ENCODE data around the gene LGR4. TPM values are rescaled to one million over a fixed set of nuclear protein-coding genes. Genes with fewer than 3 reads are reported as not detected.
"Not testable (repeated sequence)": the region's sequence is repeated elsewhere in the genome, so short reads cannot be mapped to it uniquely, and the experiment has no call there.

The LGR4 gene
- total and polyA plus RNA-seq, 10 of the 15 experiments (the other 5 are each of a cell fraction or from before 2014, with no cell fraction given), result under 0.01 to 0.64 (median 0.04) TPM; not detected in 5

DNA sequence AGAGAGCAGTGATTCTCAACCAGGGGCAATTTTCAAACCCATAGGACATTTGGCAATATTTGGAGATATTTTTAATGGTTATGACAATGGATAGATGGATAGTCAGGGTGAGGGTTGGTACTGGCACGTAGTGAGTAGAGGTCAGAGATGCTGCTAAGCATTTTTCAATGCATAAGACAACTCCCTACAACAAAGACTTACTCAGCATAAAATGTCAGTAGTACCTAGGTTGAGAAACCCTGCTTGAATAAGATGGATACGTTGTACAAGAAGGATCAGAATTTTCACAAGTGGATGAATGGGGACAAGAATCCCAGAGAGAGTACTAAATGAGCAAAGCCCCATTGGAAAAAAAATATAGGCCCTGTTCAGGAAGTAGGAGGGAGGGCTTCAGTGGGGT is 45.9 kb upstream of the LGR4 start:
- DNase-seq (ENCODE audit: low read depth, low spot score) (no peak), ATAC-seq (no peak), FAIRE-seq (no peak)
- in situ Hi-C loops (cut with MboI) (no loop called here), intact Hi-C loops (cut with micrococcal nuclease; ENCODE audit: unreplicated experiment) (no loop called here)
- SMC1A ChIA-PET (ENCODE audit: uncharacterized antibody, unreplicated experiment), result no interaction called here
- TF ChIP-seq TBL1XR1 (IDR thresholded peaks at IDR 0.05; ENCODE audit: low read depth, low read length), result no peak
- TF ChIP-seq PAX5 (IDR thresholded peaks at IDR 0.05; ENCODE audit: borderline replicate concordance, low read depth, low read length), result no peak
- TF ChIP-seq TCF12 (IDR thresholded peaks at IDR 0.05; ENCODE audit: low read depth, low read length), result no peak
- no peak for TF ChIP-seq IKZF1 (conservative IDR thresholded peaks at IDR 0.05)
- TF ChIP-seq CBX5 (IDR thresholded peaks at IDR 0.05; ENCODE audit: low read depth), result no peak
- no peak for TF ChIP-seq RELA (IDR thresholded peaks at IDR 0.05; ENCODE audit: borderline replicate concordance, partially characterized antibody)
- no peak for TF ChIP-seq SRF (IDR thresholded peaks at IDR 0.05; ENCODE audit: low read depth in 2 of 2, low read length in 2 of 2)
- no peak for TF ChIP-seq TAF1 (IDR thresholded peaks at IDR 0.05; ENCODE audit: borderline replicate concordance, low read depth, low read length)
- no peak for TF ChIP-seq ZNF274 (IDR thresholded peaks at IDR 0.05; ENCODE audit: insufficient read depth, insufficient read length)
- TF ChIP-seq, protein P1, sequence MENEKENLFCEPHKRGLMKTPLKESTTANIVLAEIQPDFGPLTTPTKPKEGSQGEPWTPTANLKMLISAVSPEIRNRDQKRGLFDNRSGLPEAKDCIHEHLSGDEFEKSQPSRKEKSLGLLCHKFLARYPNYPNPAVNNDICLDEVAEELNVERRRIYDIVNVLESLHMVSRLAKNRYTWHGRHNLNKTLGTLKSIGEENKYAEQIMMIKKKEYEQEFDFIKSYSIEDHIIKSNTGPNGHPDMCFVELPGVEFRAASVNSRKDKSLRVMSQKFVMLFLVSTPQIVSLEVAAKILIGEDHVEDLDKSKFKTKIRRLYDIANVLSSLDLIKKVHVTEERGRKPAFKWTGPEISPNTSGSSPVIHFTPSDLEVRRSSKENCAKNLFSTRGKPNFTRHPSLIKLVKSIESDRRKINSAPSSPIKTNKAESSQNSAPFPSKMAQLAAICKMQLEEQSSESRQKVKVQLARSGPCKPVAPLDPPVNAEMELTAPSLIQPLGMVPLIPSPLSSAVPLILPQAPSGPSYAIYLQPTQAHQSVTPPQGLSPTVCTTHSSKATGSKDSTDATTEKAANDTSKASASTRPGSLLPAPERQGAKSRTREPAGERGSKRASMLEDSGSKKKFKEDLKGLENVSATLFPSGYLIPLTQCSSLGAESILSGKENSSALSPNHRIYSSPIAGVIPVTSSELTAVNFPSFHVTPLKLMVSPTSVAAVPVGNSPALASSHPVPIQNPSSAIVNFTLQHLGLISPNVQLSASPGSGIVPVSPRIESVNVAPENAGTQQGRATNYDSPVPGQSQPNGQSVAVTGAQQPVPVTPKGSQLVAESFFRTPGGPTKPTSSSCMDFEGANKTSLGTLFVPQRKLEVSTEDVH (IDR thresholded peaks at IDR 0.05; ENCODE audit: low read depth, partially characterized antibody), result no peak
- TF ChIP-seq ATF3 (IDR thresholded peaks at IDR 0.05; ENCODE audit: borderline replicate concordance, extremely low read depth, low read depth, low read length), result no peak
- no peak for TF ChIP-seq SIX5 (IDR thresholded peaks at IDR 0.05; ENCODE audit: low read depth, low read length, severe bottlenecking)
- no peak for TF ChIP-seq NFYA (IDR thresholded peaks at IDR 0.05; ENCODE audit: borderline replicate concordance, low read depth, low read length)
- RAD21 ChIA-PET (ENCODE audit: unreplicated experiment), result interaction anchor here (0.9 kb wide), 1 partner anchor 15 kb away, joined by 3 read pairs; no protein-coding TSS in a partner anchor
- Histone ChIP-seq H3K9ac (ENCODE audit: control insufficient read depth, insufficient read depth, low read length) (no peak overlapping the region), H4K20me1 (ENCODE audit: control insufficient read depth, insufficient read depth) (no peaks in the 10 kb centered on the region), H3K36me3 (ENCODE audit: control insufficient read depth in 2 of 2, insufficient read depth in 2 of 2, low read length in 1 of 2) (no peaks in the 10 kb centered on the region), H3K4me1 (ENCODE audit: control insufficient read depth, insufficient read depth, low read length) (no peaks in the 10 kb centered on the region), H3K27ac (ENCODE audit: control insufficient read depth, insufficient read depth) (no peak overlapping the region), H3K9me3 (replicated peaks; ENCODE audit: control insufficient read depth, insufficient read depth, low read length) (no peaks in the 10 kb centered on the region), H3K4me3 (no peak overlapping the region), H3K79me2 (ENCODE audit: control insufficient read depth, insufficient read depth, low read length) (no peaks in the 10 kb centered on the region), H3K27me3 (replicated peaks in 1 of 2; ENCODE audit: control insufficient read depth in 2 of 2, insufficient read depth in 2 of 2, low read length in 1 of 2) (no peaks in the 10 kb centered on the region; a peak in 1 of 4 replicates), H3K4me2 (ENCODE audit: control insufficient read depth, insufficient read depth) (no peak overlapping the region), H2AFZ (ENCODE audit: control insufficient read depth, low read depth, low read length) (no peak overlapping the region)
- POLR2A ChIA-PET, result no interaction called here
- WGBS (ENCODE audit: insufficient coverage, insufficient replicate concordance, low lambda C conversion rate, missing lambda C conversion rate), result 3% methylated on average over 2 of the region's 2 CpGs
- BruUV-seq (replicated peaks), result no TSS peak
- CTCF ChIA-PET, result no interaction called here

- SMC1A ChIA-PET (ENCODE audit: uncharacterized antibody, unreplicated experiment); H3K4me1 ChIP-seq (ENCODE audit: control insufficient read depth, insufficient read depth, low read length); H3K36me3 ChIP-seq (ENCODE audit: control insufficient read depth in 2 of 2, insufficient read depth in 2 of 2, low read length in 1 of 2); FAIRE-seq; ATAC-seq; DNase-seq (ENCODE audit: low read depth, low spot score); CTCF ChIA-PET; BruUV-seq (replicated peaks); H3K27me3 ChIP-seq (replicated peaks in 1 of 2; ENCODE audit: control insufficient read depth in 2 of 2, insufficient read depth in 2 of 2, low read length in 1 of 2); RAD21 ChIA-PET (ENCODE audit: unreplicated experiment); intact Hi-C loops (cut with micrococcal nuclease; ENCODE audit: unreplicated experiment); H3K9ac ChIP-seq (ENCODE audit: control insufficient read depth, insufficient read depth, low read length); H3K27ac ChIP-seq (ENCODE audit: control insufficient read depth, insufficient read depth); in situ Hi-C loops (cut with MboI); H3K79me2 ChIP-seq (ENCODE audit: control insufficient read depth, insufficient read depth, low read length); H3K4me2 ChIP-seq (ENCODE audit: control insufficient read depth, insufficient read depth); H3K4me3 ChIP-seq; H2AFZ ChIP-seq (ENCODE audit: control insufficient read depth, low read depth, low read length); H3K9me3 ChIP-seq (replicated peaks; ENCODE audit: control insufficient read depth, insufficient read depth, low read length); POLR2A ChIA-PET; H4K20me1 ChIP-seq (ENCODE audit: control insufficient read depth, insufficient read depth): not testable (repeated sequence)
- WGBS (ENCODE audit: insufficient coverage, insufficient replicate concordance, low lambda C conversion rate, missing lambda C conversion rate), result 0% methylated on average over 1 of the region's 1 CpG
Measured at GRCh38 chr11:27517490-27517889, 44.9 kb upstream of the LGR4 start.

Data from GM12878 (cell line).